GM21737 (cell line): ENCODE measurements around the gene TICAM2.

Source experiments
- ATAC-seq: cut with Tn5 transposase; IDR thresholded peaks from one replicate; pipeline ENCODE4 v1.9.1; 2021; ENCODE audit warnings: mild to moderate bottlenecking, moderate library complexity; ENCODE audit not compliant: unreplicated experiment

Gene TICAM2

GRCh38 chr5:115611873-115612272 lies 9.6 kb upstream of the TICAM2 start:
- no peak for ATAC-seq

- no peak for ATAC-seq
Observed at GRCh38 chr5:115607935-115608334, 5.7 kb upstream of the TICAM2 start.

- ATAC-seq, result no peak
Observed at GRCh38 chr5:115605436-115605835, 3.2 kb upstream of the TICAM2 start.

GRCh38 chr5:115602591-115603125 lies 379 bp upstream of the TICAM2 start:
- peak; percentile 15 for ATAC-seq

GRCh38 chr5:115600766-115601165 lies 1.5 kb downstream of the TICAM2 start:
- no peak for ATAC-seq

GRCh38 chr5:115599924-115600323 lies 2.4 kb downstream of the TICAM2 start:
- ATAC-seq, result no peak

GRCh38 chr5:115599502-115599901 lies 2.8 kb downstream of the TICAM2 start:
- peak; percentile 38 for ATAC-seq

GRCh38 chr5:115594128-115595047 lies 7.9 kb downstream of the TICAM2 start:
- no peak for ATAC-seq

GRCh38 chr5:115589043-115589442 lies 13.2 kb downstream of the TICAM2 start:
- ATAC-seq, result no peak

GRCh38 chr5:115588640-115589039 lies 13.6 kb downstream of the TICAM2 start:
- no peak for ATAC-seq

- no peak for ATAC-seq
Observed at GRCh38 chr5:115586525-115587146, 15.6 kb downstream of the TICAM2 start.

GRCh38 chr5:115585265-115585664 lies 17.0 kb downstream of the TICAM2 start:
- no peak for ATAC-seq

GRCh38 chr5:115584501-115584900 lies 17.8 kb downstream of the TICAM2 start:
- ATAC-seq, result no peak

- no peak for ATAC-seq
Observed at GRCh38 chr5:115583474-115583873, 18.8 kb downstream of the TICAM2 start.

GRCh38 chr5:115580941-115581340 lies 21.3 kb downstream of the TICAM2 start:
- ATAC-seq, result no peak

- peak; percentile 49 for ATAC-seq
Observed at GRCh38 chr5:115579747-115580173, 22.5 kb downstream of the TICAM2 start.

GRCh38 chr5:115579216-115579615 lies 23.1 kb downstream of the TICAM2 start:
- no peak for ATAC-seq

- peak; percentile 51 for ATAC-seq
Observed at GRCh38 chr5:115578657-115579056, 23.6 kb downstream of the TICAM2 start.

- ATAC-seq, result no peak
Observed at GRCh38 chr5:115577741-115578140, 24.5 kb downstream of the TICAM2 start.

GRCh38 chr5:115577329-115577728 lies 24.9 kb downstream of the TICAM2 start:
- ATAC-seq, result no peak

- no peak for ATAC-seq
Observed at GRCh38 chr5:115575167-115576070, 26.9 kb downstream of the TICAM2 start.
